ENCODE measurements around the gene PLEKHM1.

DNA sequence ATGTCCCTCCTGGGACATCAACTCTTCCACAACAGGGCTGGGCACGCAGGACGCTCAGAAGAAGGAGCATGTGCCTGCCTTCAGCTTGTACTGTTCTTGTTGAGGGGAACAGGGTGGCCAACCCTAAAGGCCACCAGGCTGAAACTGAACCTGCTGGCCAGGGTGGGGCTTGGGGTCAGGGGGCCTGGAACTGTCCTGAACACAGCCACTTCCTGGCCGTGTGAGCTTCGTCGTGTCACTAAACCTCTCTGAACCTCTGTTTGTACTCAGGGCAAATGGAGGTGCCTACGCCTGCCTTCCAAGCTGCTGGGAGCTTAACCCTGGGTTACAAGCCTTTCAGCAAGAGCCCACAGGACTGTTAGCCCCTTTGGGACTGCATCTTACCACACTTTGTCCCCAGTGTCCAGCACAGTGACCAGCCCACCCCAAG is 64.5 kb downstream of the PLEKHM1 start:
- no peak for TF ChIP-seq CTCF (IDR thresholded peaks at IDR 0.05; ENCODE audit: insufficient read depth, low read depth, low read length)
- TF ChIP-seq EZH2 (IDR thresholded peaks at IDR 0.05; ENCODE audit: insufficient read depth, low read length) = no peak
